ENCODE measurements around the gene NDUFS8. TPM values are rescaled to one million over a fixed set of nuclear protein-coding genes. Genes with fewer than 3 reads are reported as not detected.
A peak's percentile ranks its signal among the peaks of the same experiment; 100 is the strongest.

The NDUFS8 gene
- total RNA-seq, 1 experiment from 2014 or later: 221 TPM

- TF ChIP-seq ZMAT4 (CRISPR knock-in tag; IDR thresholded peaks at IDR 0.05) (no peak), FOXP4 (CRISPR knock-in tag; IDR thresholded peaks at IDR 0.05) (no peak), RORB (CRISPR knock-in tag; IDR thresholded peaks at IDR 0.05) (no peak), MLX (CRISPR knock-in tag; IDR thresholded peaks at IDR 0.05) (no peak), TEAD1 (CRISPR knock-in tag; IDR thresholded peaks at IDR 0.05) (no peak), HMGXB4 (CRISPR knock-in tag; IDR thresholded peaks at IDR 0.05) (no peak), HMGA2 (CRISPR knock-in tag; IDR thresholded peaks at IDR 0.05) (no peak), ATF1 (CRISPR knock-in tag; IDR thresholded peaks at IDR 0.05) (no peak), E2F5 (CRISPR knock-in tag; IDR thresholded peaks at IDR 0.05) (0 out of 2 replicates have a peak, but pooled peaks have one; percentile 15), GRHL2 (CRISPR knock-in tag; IDR thresholded peaks at IDR 0.05; ENCODE audit: insufficient replicate concordance, severe bottlenecking) (no peak), ZNF219 (CRISPR knock-in tag; IDR thresholded peaks at IDR 0.05; ENCODE audit: borderline replicate concordance) (no peak), USF2 (CRISPR knock-in tag; IDR thresholded peaks at IDR 0.05) (no peak), ZNF671 (CRISPR knock-in tag; IDR thresholded peaks at IDR 0.05) (no peak), FOXJ3 (CRISPR knock-in tag; IDR thresholded peaks at IDR 0.05; ENCODE audit: borderline replicate concordance) (no peak), GABPB1 (CRISPR knock-in tag; IDR thresholded peaks at IDR 0.05) (peak; percentile 51; the same call in 1 of the 2 replicates), ATF6 (CRISPR knock-in tag; IDR thresholded peaks at IDR 0.05) (no peak), ETV6 (CRISPR knock-in tag; IDR thresholded peaks at IDR 0.05) (peak; percentile 22; the same call in 1 of the 2 replicates), IRF2 (CRISPR knock-in tag; IDR thresholded peaks at IDR 0.05; ENCODE audit: borderline replicate concordance, low read depth) (no peak), ZNF317 (CRISPR knock-in tag; IDR thresholded peaks at IDR 0.05; ENCODE audit: borderline replicate concordance, low read depth) (no peak)
Observed at GRCh38 chr11:68010090-68011041, 20.1 kb upstream of the NDUFS8 start, which contains the start of gene ALDH3B1 (continued).

Data from WTC11 (cell line).